Subcutaneous adipose tissue (tissue), 4 donors: ENCODE results near the gene SEMA4D. TPM values are rescaled to one million over a fixed set of nuclear protein-coding genes. Genes with fewer than 3 reads are reported as not detected.

Experiments used
- total RNA-seq, 4 donors: library from RNA; depleted of rRNA; stranded (reverse); fragments of >200 nt; gene quantifications; one replicate each; pipeline ENCODE4 v1.1.0, GENCODE V29; 2016
- TF ChIP-seq, protein P1 (sequence below): fragments of 450-650 bp; IDR thresholded peaks from one replicate; pipeline ENCODE4 v1.5.1; 2016; ENCODE audit warnings: low read depth, mild to moderate bottlenecking, control low read depth, antibody characterized with exemption, moderate library complexity

SEMA4D gene
- total RNA-seq, 4 donors from 2014 or later: 6.0 to 18.3 (median 10.9) TPM

DNA sequence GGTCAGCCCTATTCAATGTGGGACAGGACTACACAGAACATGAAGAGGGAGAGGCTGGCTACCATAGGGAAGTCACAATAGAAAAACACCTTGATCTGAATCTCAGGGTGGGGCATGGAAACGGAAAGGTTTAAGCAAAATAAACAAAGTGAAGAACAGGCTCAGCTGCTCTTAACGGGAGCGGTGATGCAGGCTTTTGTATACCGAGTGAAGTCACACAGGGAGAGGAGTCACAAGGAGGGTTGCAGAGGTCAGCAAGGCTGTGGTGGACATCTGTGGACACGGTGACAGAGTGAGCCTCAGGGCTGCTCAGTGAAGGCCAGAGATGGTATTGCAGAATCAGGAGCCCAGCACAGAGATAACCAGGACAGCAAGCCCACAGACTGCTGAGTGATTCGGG is 30.6 kb upstream of the SEMA4D start:
- TF ChIP-seq, protein P1, sequence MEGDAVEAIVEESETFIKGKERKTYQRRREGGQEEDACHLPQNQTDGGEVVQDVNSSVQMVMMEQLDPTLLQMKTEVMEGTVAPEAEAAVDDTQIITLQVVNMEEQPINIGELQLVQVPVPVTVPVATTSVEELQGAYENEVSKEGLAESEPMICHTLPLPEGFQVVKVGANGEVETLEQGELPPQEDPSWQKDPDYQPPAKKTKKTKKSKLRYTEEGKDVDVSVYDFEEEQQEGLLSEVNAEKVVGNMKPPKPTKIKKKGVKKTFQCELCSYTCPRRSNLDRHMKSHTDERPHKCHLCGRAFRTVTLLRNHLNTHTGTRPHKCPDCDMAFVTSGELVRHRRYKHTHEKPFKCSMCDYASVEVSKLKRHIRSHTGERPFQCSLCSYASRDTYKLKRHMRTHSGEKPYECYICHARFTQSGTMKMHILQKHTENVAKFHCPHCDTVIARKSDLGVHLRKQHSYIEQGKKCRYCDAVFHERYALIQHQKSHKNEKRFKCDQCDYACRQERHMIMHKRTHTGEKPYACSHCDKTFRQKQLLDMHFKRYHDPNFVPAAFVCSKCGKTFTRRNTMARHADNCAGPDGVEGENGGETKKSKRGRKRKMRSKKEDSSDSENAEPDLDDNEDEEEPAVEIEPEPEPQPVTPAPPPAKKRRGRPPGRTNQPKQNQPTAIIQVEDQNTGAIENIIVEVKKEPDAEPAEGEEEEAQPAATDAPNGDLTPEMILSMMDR: no peak

DNA sequence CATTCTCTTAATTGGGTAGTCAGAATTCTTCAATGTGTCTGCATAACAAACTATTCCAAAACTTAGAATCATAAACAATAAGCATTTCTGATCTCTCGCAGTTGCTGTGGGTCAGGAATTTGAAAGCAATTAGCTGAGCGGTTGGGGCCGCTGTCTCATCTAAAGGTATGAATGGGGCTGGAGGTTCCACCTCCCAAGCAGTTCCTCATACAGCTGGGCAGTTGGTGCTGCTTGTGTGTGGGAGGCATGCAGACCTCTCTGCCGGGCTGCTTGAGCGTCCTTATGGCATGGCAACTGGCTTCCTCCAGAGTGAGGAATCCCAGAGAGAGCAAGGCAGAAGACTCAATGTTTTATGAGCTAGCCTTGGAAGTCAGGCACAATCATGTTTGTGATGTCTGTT is 30.2 kb upstream of the SEMA4D start:
- TF ChIP-seq, protein P1: no peak

DNA sequence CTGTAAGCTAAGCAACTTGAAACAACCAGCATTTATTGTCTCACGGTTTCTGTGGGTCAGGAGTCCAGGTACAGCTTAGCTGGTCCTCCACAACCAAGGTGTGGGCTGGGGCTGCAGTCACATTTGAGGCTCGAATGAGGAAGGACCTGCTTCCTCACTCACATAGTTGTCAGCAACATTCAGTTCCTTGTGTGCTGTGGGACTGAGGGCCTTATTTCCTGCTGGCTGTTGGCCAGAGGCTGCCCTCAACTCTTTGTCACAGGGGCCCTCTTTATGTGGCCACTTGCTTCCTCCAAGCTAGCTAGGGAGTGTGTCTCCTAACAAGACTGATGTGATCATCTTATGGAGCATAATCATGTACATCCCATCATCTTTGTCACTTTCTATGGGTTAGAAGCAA is 29.2 kb upstream of the SEMA4D start:
- TF ChIP-seq, protein P1: no peak

DNA sequence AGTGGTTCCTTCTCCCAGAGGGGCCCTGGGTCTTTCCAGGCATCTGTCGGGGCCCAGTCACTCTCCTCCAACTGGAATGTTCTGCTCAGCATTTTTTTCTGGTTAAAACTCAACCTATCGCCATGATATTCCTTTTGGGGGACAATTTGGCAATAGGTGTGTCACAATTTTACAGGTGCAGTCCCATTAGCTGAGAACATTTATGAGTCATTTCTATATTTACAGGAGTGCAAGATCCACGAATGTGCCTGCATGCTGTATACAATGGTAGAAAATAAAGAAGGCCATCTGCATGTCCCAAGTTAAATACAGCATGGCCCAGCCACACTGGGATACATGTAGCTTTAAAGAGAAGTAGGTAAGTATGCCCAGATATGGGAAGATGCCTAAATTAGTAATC is 28.8 kb upstream of the SEMA4D start:
- TF ChIP-seq, protein P1: no peak

DNA sequence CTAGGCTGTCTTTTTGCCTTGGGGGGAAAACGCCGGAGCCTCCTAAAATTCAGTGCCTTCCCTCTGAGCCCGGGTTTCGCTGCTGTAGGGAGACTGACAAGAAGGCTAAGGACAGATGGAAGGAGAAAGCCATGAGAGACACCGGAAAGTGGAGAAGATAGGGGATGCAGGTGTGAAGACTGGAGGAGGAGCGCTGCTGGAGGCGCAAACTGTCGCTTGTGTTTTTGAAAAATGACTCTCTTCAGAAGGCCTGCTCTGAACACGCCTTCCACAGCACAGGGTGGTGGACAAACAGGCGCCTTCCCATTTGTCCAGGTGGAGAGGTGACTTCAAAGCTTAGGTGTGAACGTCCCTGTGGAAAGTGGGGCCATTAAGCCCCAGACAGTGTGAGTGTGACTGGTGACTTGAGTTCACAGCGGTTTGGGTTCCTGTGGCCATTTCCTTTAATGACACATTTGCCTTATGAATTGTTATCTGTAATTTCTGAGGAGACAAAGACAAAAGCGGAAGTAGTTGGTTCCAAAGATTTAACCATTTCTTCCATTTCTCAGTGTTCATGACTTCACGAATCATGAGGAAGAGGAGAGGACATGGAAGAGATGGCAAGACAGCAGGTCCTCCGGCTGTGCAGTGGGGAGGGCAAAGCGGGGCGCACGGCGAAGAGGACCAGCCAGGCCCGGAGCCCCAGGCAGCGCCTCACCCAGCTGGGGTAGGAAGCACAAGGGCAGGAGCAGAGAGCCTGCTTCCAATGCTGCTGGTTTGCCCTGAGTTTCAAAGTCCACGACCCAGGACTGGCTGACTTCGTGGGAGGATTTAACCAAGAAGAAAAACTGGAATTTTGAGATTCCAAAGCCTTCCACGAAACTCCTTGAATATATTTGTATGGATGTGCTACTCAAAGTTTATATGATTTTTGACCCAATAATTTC is 27.8 kb upstream of the SEMA4D start:
- TF ChIP-seq, protein P1: no peak

DNA sequence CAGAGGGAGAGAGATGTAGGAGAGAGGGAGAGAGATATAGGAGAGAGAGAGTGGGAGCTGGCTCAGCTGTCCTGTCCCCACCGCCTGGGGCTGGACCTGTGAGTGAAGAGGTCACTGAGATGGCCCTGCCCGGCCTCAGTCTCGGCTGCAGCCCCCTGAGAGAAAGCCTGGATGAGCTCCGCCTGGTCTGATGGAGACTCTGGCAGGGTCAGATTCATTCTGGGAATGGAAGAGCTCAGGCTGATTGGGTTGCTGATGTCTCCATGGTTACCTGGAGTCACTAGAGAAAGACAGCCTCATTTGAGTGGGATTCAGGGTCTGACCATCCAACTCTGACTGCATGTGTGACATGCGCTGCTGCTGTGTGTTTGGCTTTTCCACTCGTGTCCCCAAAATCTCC is 27.1 kb upstream of the SEMA4D start:
- TF ChIP-seq, protein P1: no peak

DNA sequence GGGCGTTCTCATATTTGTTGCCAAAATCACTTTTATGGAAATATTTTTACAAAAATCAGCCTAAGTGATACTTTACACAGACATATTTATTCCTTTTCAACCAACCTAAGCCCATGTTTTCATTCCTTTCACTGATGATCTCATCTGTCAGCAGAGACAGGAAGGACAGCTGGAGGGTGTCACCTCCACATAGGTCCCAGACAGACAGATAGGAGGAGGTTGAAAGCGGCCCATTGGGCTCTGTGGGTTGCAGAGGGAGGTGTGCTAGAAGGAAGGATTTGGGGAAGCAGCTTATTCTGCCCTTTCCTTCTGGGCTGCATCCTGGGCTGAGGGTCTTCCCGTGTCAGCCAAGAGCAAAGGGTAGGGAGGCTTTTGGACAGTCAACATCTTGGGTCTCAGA is 26.0 kb upstream of the SEMA4D start:
- TF ChIP-seq, protein P1: no peak
